Mesodermal cell (in vitro differentiated cells): ENCODE results near the gene HIVEP1.
"Not testable (repeated sequence)": the region's sequence is repeated elsewhere in the genome, so short reads cannot be mapped to it uniquely, and the experiment has no call there.

Experiments used
- H3K27ac ChIP-seq: 2 replicates; pipeline ENCODE4 v1.7.0; 2013; ENCODE audit warnings: mild to moderate bottlenecking, low read depth, low read length, moderate library complexity; ENCODE audit not compliant: severe bottlenecking
- H3K36me3 ChIP-seq: 2 replicates; pipeline ENCODE4 v1.7.1; 2013; ENCODE audit warnings: mild to moderate bottlenecking, low read length, moderate library complexity; ENCODE audit not compliant: control insufficient read depth, insufficient read depth
- H3K4me1 ChIP-seq: one replicate; pipeline ENCODE4 v1.7.1; 2013; ENCODE audit warnings: mild to moderate bottlenecking, low read length; ENCODE audit not compliant: insufficient read depth, control insufficient read depth, poor library complexity, severe bottlenecking
- H3K4me3 ChIP-seq: 2 replicates; pipeline ENCODE4 v1.7.0; 2013; ENCODE audit warnings: low read length, control low read depth, mild to moderate bottlenecking; ENCODE audit not compliant: insufficient read depth, poor library complexity, severe bottlenecking; ENCODE audit errors: extremely low read depth
- H3K9me3 ChIP-seq: 2 replicates; pipeline ENCODE4 v1.7.1; 2013; ENCODE audit warnings: mild to moderate bottlenecking, low read length, moderate library complexity; ENCODE audit not compliant: control insufficient read depth
- WGBS, 2 experiments: methylation state at CpG; one replicate each; pipeline ENCODE4 v1.1.5; 2013; ENCODE audit warnings: missing lambda C conversion rate in 2 of 2; ENCODE audit not compliant: insufficient coverage in 2 of 2; 5-methylcytosine and 5-hydroxymethylcytosine counted together

HIVEP1 gene

GRCh38 chr6:12103158-12103557, 91.0 kb downstream of the HIVEP1 start:
- Histone ChIP-seq H3K4me3 (no peak overlapping the region), H3K36me3 (peaks cover 10% of the 10 kb centered on the region), H3K9me3 (no peaks in the 10 kb centered on the region), H3K27ac (no peak overlapping the region), H3K4me1 (no peaks in the 10 kb centered on the region)
- WGBS, 2 experiments = 100% methylated on average over 1 of the region's 3 CpGs

GRCh38 chr6:12105271-12105670, 93.2 kb downstream of the HIVEP1 start:
- no peak overlapping the region for H3K27ac ChIP-seq
- H3K9me3 ChIP-seq = no peaks in the 10 kb centered on the region
- no peak overlapping the region for H3K4me3 ChIP-seq
- WGBS, 2 experiments = 89 to 100% methylated on average over 2 of the region's 2 CpGs
- H3K36me3 ChIP-seq = peaks cover 23% of the 10 kb centered on the region
- no peaks in the 10 kb centered on the region for H3K4me1 ChIP-seq

- peaks cover 28% of the 10 kb centered on the region for H3K36me3 ChIP-seq
- not testable (repeated sequence) for H3K27ac ChIP-seq, H3K9me3 ChIP-seq, H3K4me1 ChIP-seq, H3K4me3 ChIP-seq
- 95 to 100% methylated on average over 3 to 4 of the region's 33 CpGs for WGBS, 2 experiments
Observed at GRCh38 chr6:12108376-12108775, 96.3 kb downstream of the HIVEP1 start.

GRCh38 chr6:12110523-12111362, 98.6 kb downstream of the HIVEP1 start:
- WGBS, 2 experiments = 89 to 100% methylated on average over 2 of the region's 5 CpGs
- Histone ChIP-seq H3K36me3 (peaks cover 41% of the 10 kb centered on the region), H3K27ac (no peak overlapping the region), H3K9me3 (peaks cover 3% of the 10 kb centered on the region), H3K4me3 (no peak overlapping the region), H3K4me1 (peaks cover 5% of the 10 kb centered on the region)

- WGBS, 2 experiments = 94 to 100% methylated on average over 2 of the region's 2 CpGs
- no peak overlapping the region for H3K4me3 ChIP-seq
- peaks cover 46% of the 10 kb centered on the region for H3K36me3 ChIP-seq
- H3K4me1 ChIP-seq = peaks cover 5% of the 10 kb centered on the region
- peaks cover 5% of the 10 kb centered on the region for H3K9me3 ChIP-seq
- H3K27ac ChIP-seq = no peak overlapping the region
Observed at GRCh38 chr6:12111363-12111670, 99.2 kb downstream of the HIVEP1 start.

GRCh38 chr6:12112540-12113189, 100.6 kb downstream of the HIVEP1 start:
- no peak overlapping the region for H3K4me3 ChIP-seq
- 94 to 98% methylated on average over 3 to 6 of the region's 9 CpGs for WGBS, 2 experiments
- H3K27ac ChIP-seq = peak overlapping the region; percentile 18
- H3K9me3 ChIP-seq = peaks cover 5% of the 10 kb centered on the region
- peaks cover 5% of the 10 kb centered on the region for H3K4me1 ChIP-seq
- H3K36me3 ChIP-seq = peaks cover 42% of the 10 kb centered on the region

GRCh38 chr6:12113190-12113577, 101.1 kb downstream of the HIVEP1 start:
- H3K36me3 ChIP-seq = peaks cover 42% of the 10 kb centered on the region
- 92 to 95% methylated on average over 6 of the region's 6 CpGs for WGBS, 2 experiments
- peaks cover 5% of the 10 kb centered on the region for H3K4me1 ChIP-seq
- no peak overlapping the region for H3K4me3 ChIP-seq
- peaks cover 5% of the 10 kb centered on the region for H3K9me3 ChIP-seq
- H3K27ac ChIP-seq = peak overlapping the region; percentile 18

GRCh38 chr6:12114055-12114503, 102.0 kb downstream of the HIVEP1 start:
- Histone ChIP-seq H3K4me1 (peaks cover 5% of the 10 kb centered on the region), H3K9me3 (peaks cover 5% of the 10 kb centered on the region), H3K4me3 (no peak overlapping the region), H3K27ac (no peak overlapping the region), H3K36me3 (peaks cover 44% of the 10 kb centered on the region)
- WGBS, 2 experiments = 100% methylated on average over 1 of the region's 6 CpGs; no CpG with 5 or more reads in 1 of the 2 experiments

- Histone ChIP-seq H3K4me1 (peaks cover 5% of the 10 kb centered on the region), H3K36me3 (peaks cover 42% of the 10 kb centered on the region), H3K4me3 (no peak overlapping the region), H3K27ac (no peak overlapping the region), H3K9me3 (peaks cover 5% of the 10 kb centered on the region)
- WGBS, 2 experiments = no CpG with 5 or more reads among the region's 1 CpG
Observed at GRCh38 chr6:12115001-12115400, 102.9 kb downstream of the HIVEP1 start.

- WGBS, 2 experiments = 83 to 96% methylated on average over 1 to 4 of the region's 4 CpGs
- peaks cover 43% of the 10 kb centered on the region for H3K36me3 ChIP-seq
- no peak overlapping the region for H3K27ac ChIP-seq
- H3K4me3 ChIP-seq = no peak overlapping the region
- H3K9me3 ChIP-seq = peaks cover 5% of the 10 kb centered on the region
- H3K4me1 ChIP-seq = peaks cover 5% of the 10 kb centered on the region
Observed at GRCh38 chr6:12115492-12115891, 103.4 kb downstream of the HIVEP1 start.

GRCh38 chr6:12116264-12116800, 104.2 kb downstream of the HIVEP1 start:
- H3K9me3 ChIP-seq = peaks cover 5% of the 10 kb centered on the region
- 80 to 90% methylated on average over 1 of the region's 2 CpGs for WGBS, 2 experiments
- H3K27ac ChIP-seq = no peak overlapping the region
- H3K36me3 ChIP-seq = peaks cover 48% of the 10 kb centered on the region
- no peak overlapping the region for H3K4me3 ChIP-seq
- peaks cover 5% of the 10 kb centered on the region for H3K4me1 ChIP-seq
